AG10803 (cell line): ENCODE data around the gene LEMD2.

Experiments
- DNase-seq: peaks from one replicate; pipeline ENCODE4 v3.0.0; 2010; ENCODE audit warnings: low read depth
- H3K4me3 ChIP-seq: 2 replicates; pipeline ENCODE4 v1.5.1; 2011; ENCODE audit warnings: mild to moderate bottlenecking, low read length, control low read depth
- CTCF ChIP-seq: conservative IDR thresholded peaks from 2 replicates; pipeline ENCODE4 v1.5.1; 2011; ENCODE audit warnings: mild to moderate bottlenecking, low read length, control low read depth, inconsistent platforms

The LEMD2 gene

GRCh38 chr6:33726696-33727095, 62.2 kb downstream of the LEMD2 start:
- DNase-seq: no peak
- no peak for TF ChIP-seq CTCF
- H3K4me3 ChIP-seq: no peak overlapping the region

GRCh38 chr6:33725891-33726673, 62.8 kb downstream of the LEMD2 start:
- no peak for DNase-seq
- TF ChIP-seq CTCF: no peak

GRCh38 chr6:33725222-33725621, 63.7 kb downstream of the LEMD2 start:
- no peak for DNase-seq
- no peak for TF ChIP-seq CTCF
- H3K4me3 ChIP-seq: no peak overlapping the region

More at GRCh38 chr6:33725891-33726673, 62.8 kb downstream of the LEMD2 start:
- H3K4me3 ChIP-seq: no peak overlapping the region

GRCh38 chr6:33724102-33725023, 64.6 kb downstream of the LEMD2 start:
- H3K4me3 ChIP-seq: no peak overlapping the region
- no peak for TF ChIP-seq CTCF
- no peak for DNase-seq

GRCh38 chr6:33723371-33724085, 65.4 kb downstream of the LEMD2 start:
- TF ChIP-seq CTCF: no peak
- H3K4me3 ChIP-seq: no peak overlapping the region
- no peak for DNase-seq

- TF ChIP-seq CTCF: no peak
- no peak overlapping the region for H3K4me3 ChIP-seq
- DNase-seq: no peak
Measured at GRCh38 chr6:33722103-33722623, 66.8 kb downstream of the LEMD2 start.
